Measurements from ENCODE around the gene FITM1. TPM values are rescaled to one million over a fixed set of nuclear protein-coding genes. Genes with fewer than 3 reads are reported as not detected.

The FITM1 gene
- total RNA-seq, 1 experiment from 2014 or later, result 0.72 TPM

GRCh38 chr14:24098927-24099813, 31.3 kb upstream of the FITM1 start:
- H3K56ac ChIP-seq (ENCODE audit: insufficient read length, low read depth, low read length), result no peak overlapping the region
- peaks cover 63 to 80% (median 68%) of the 10 kb centered on the region in 3 experiments for H3K36me3 Mint-ChIP-seq (ENCODE audit: insufficient read depth in 1 of 3, low read depth in 3 of 3)
- H2AK5ac ChIP-seq (ENCODE audit: insufficient read length, low read length), result no peak overlapping the region
- WGBS (ENCODE audit: extremely low coverage, insufficient read length, low lambda C conversion rate), result no CpG with 5 or more reads among the region's 17 CpGs
- H3K9ac ChIP-seq (ENCODE audit: extremely low read depth, insufficient read length, low read length), result no peak overlapping the region
- no peak overlapping the region for H3K4ac ChIP-seq (ENCODE audit: low read depth, low read length)
- no peak overlapping the region for H4K8ac ChIP-seq (replicated peaks; ENCODE audit: insufficient read length, low read depth, low read length)
- H2AFZ ChIP-seq (ENCODE audit: low read length), result no peak overlapping the region
- no peak overlapping the region for H3K27ac ChIP-seq (ENCODE audit: insufficient read length, low read depth, low read length)
- no peaks in the 10 kb centered on the region for H3K4me1 ChIP-seq (ENCODE audit: insufficient read depth, low read length)
- H3K4me3 Mint-ChIP-seq, result no peak overlapping the region; a peak in 1 of 5 replicates
- no peak overlapping the region for H3K18ac ChIP-seq (ENCODE audit: insufficient read length, low read depth, low read length)
- peaks cover 10 to 16% of the 10 kb centered on the region in 2 experiments for H3K4me1 Mint-ChIP-seq
- no peaks in the 10 kb centered on the region for H3K9me3 ChIP-seq (ENCODE audit: control insufficient read depth, low read depth, low read length)
- H4K20me1 ChIP-seq (ENCODE audit: control insufficient read depth, insufficient read depth, insufficient read length), result no peaks in the 10 kb centered on the region
- no peak overlapping the region for H3T11ph ChIP-seq (ENCODE audit: low read length)
- no peak overlapping the region for H3K4me2 ChIP-seq (ENCODE audit: insufficient read depth, insufficient read length, low read length)
- no peaks in the 10 kb centered on the region for H3K27me3 ChIP-seq (ENCODE audit: insufficient read depth, low read length)
- no peaks in the 10 kb centered on the region for H3K79me1 ChIP-seq (ENCODE audit: insufficient read depth, low read depth, low read length, poor library complexity, severe bottlenecking)
- H3K9me3 Mint-ChIP-seq, result peaks cover 10 to 13% of the 10 kb centered on the region in 2 experiments
- no peak overlapping the region for H4K5ac ChIP-seq (ENCODE audit: insufficient read length, low read depth, low read length)
- no peak overlapping the region for H3K23ac ChIP-seq (ENCODE audit: insufficient read length, low read depth, low read length)
- H4K91ac ChIP-seq (ENCODE audit: insufficient read length, low read depth, low read length), result no peak overlapping the region
- H2BK15ac ChIP-seq (ENCODE audit: low read depth, low read length), result no peak overlapping the region
- no peak for TF ChIP-seq CTCF (conservative IDR thresholded peaks at IDR 0.05)
- no peak overlapping the region for H2BK120ac ChIP-seq (ENCODE audit: low read depth, low read length, poor library complexity, severe bottlenecking)
- H2BK20ac ChIP-seq (ENCODE audit: low read depth, low read length, poor library complexity, severe bottlenecking), result no peak overlapping the region
- no peaks in the 10 kb centered on the region; the same call in 1 of the 2 replicates for H3K79me2 ChIP-seq (ENCODE audit: insufficient read depth, low read length)
- H3K27me3 Mint-ChIP-seq (ENCODE audit: low read depth), result no peaks in the 10 kb centered on the region; the same call in 1 of the 2 replicates
- H3K14ac ChIP-seq (ENCODE audit: insufficient read depth, low read length), result no peak overlapping the region
- DNase-seq, result no peak
- H2BK12ac ChIP-seq (ENCODE audit: insufficient read length, low read depth, low read length), result no peak overlapping the region
- no peak overlapping the region for H2BK5ac ChIP-seq (ENCODE audit: insufficient read length, low read length)
- H3K23me2 ChIP-seq (ENCODE audit: insufficient read length, low read depth, low read length, poor library complexity, severe bottlenecking), result peaks cover 6% of the 10 kb centered on the region
- no peak overlapping the region; a peak in 1 of 7 replicates for H3K27ac Mint-ChIP-seq

Measured in H9 (cell line).